KMS-11 (cell line): ENCODE results near the gene CNTRL.

Experiments
- H2AFZ ChIP-seq: fragments of 200-600 bp; sonication (generic); 2 replicates; pipeline ENCODE4 v1.6.1; 2016; ENCODE audit warnings: antibody characterized with exemption, mixed run types, low read depth
- H3K27ac ChIP-seq: fragments of 200-600 bp; sonication (generic); 2 replicates; pipeline ENCODE4 v1.6.1; 2016; ENCODE audit warnings: mild to moderate bottlenecking, mixed run types
- H3K27me3 ChIP-seq: fragments of 200-600 bp; sonication (generic); 2 replicates; pipeline ENCODE4 v1.6.1; 2017; ENCODE audit warnings: mild to moderate bottlenecking, low read depth, mixed run types, moderate library complexity; ENCODE audit not compliant: insufficient read depth
- H3K36me3 ChIP-seq: fragments of 200-600 bp; sonication (generic); 2 replicates; pipeline ENCODE4 v1.6.1; 2017; ENCODE audit warnings: mild to moderate bottlenecking, mixed run types; ENCODE audit not compliant: insufficient read depth
- H3K4me1 ChIP-seq: fragments of 200-600 bp; sonication (generic); 2 replicates; pipeline ENCODE4 v1.6.1; 2016; ENCODE audit warnings: mild to moderate bottlenecking, low read depth, mixed run types; ENCODE audit not compliant: poor library complexity, severe bottlenecking
- H3K4me2 ChIP-seq: fragments of 200-600 bp; sonication (generic); 2 replicates; pipeline ENCODE4 v1.7.0; 2016; ENCODE audit warnings: mild to moderate bottlenecking, mixed run types
- H3K4me3 ChIP-seq: fragments of 200-600 bp; sonication (generic); IDR thresholded peaks from 2 replicates; pipeline ENCODE4 v1.6.1; 2017; ENCODE audit warnings: low read depth, low read length, mixed read lengths; ENCODE audit not compliant: insufficient read depth
- H3K79me2 ChIP-seq: fragments of 200-600 bp; sonication (generic); 2 replicates; pipeline ENCODE4 v1.6.1; 2016; ENCODE audit warnings: low read depth, mixed run types; ENCODE audit not compliant: insufficient read depth
- H3K9ac ChIP-seq: fragments of 200-600 bp; sonication (generic); 2 replicates; pipeline ENCODE4 v1.6.1; 2016; ENCODE audit warnings: mild to moderate bottlenecking, mixed run types
- H4K20me1 ChIP-seq: fragments of 200-600 bp; sonication (generic); 2 replicates; pipeline ENCODE4 v1.6.1; 2016; ENCODE audit warnings: mild to moderate bottlenecking, mixed run types; ENCODE audit not compliant: insufficient read depth
- TF ChIP-seq, protein P1 (sequence below): fragments of 200-600 bp; sonication (generic); conservative IDR thresholded peaks from 2 replicates; pipeline ENCODE4 v1.6.1; 2017; ENCODE audit warnings: low read depth, mild to moderate bottlenecking, antibody characterized with exemption, low read length, moderate library complexity, mixed read lengths

Gene CNTRL

DNA sequence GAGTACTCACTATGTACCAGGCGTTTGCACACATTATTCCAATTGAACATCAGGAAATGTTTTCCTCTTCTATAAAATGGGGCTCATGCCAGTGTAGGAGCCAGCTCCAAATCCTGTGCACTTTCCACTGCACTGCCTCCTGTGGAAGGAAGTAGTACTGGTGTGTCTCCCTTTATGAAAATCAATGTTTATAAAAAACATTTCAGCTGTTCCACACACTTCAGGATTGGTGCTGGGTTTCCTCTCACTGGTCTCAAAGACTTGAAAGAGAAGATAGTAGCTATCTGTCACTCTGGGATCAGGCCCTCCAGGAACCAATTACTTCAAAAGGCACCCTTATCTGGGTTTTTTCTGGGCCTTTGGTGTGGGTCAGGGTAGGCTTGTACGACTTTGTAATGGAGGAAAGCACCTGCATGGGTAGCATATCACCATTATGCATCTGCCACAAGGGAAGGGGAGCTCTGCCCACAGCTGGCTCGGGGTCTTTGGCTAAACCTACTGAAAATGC lies 94.4 kb downstream of the CNTRL start:
- TF ChIP-seq, protein P1, sequence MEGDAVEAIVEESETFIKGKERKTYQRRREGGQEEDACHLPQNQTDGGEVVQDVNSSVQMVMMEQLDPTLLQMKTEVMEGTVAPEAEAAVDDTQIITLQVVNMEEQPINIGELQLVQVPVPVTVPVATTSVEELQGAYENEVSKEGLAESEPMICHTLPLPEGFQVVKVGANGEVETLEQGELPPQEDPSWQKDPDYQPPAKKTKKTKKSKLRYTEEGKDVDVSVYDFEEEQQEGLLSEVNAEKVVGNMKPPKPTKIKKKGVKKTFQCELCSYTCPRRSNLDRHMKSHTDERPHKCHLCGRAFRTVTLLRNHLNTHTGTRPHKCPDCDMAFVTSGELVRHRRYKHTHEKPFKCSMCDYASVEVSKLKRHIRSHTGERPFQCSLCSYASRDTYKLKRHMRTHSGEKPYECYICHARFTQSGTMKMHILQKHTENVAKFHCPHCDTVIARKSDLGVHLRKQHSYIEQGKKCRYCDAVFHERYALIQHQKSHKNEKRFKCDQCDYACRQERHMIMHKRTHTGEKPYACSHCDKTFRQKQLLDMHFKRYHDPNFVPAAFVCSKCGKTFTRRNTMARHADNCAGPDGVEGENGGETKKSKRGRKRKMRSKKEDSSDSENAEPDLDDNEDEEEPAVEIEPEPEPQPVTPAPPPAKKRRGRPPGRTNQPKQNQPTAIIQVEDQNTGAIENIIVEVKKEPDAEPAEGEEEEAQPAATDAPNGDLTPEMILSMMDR, result peak; percentile 66
- H2AFZ ChIP-seq, result no peak overlapping the region
- no peak overlapping the region for H3K27ac ChIP-seq
- H3K4me1 ChIP-seq, result no peaks in the 10 kb centered on the region
- H3K79me2 ChIP-seq, result no peaks in the 10 kb centered on the region
- no peak overlapping the region for H3K4me3 ChIP-seq
- no peaks in the 10 kb centered on the region; the same call in 1 of the 2 replicates for H3K36me3 ChIP-seq
- no peak overlapping the region for H3K4me2 ChIP-seq
- no peaks in the 10 kb centered on the region for H3K27me3 ChIP-seq
- H3K9ac ChIP-seq, result no peak overlapping the region
- H4K20me1 ChIP-seq, result no peaks in the 10 kb centered on the region

DNA sequence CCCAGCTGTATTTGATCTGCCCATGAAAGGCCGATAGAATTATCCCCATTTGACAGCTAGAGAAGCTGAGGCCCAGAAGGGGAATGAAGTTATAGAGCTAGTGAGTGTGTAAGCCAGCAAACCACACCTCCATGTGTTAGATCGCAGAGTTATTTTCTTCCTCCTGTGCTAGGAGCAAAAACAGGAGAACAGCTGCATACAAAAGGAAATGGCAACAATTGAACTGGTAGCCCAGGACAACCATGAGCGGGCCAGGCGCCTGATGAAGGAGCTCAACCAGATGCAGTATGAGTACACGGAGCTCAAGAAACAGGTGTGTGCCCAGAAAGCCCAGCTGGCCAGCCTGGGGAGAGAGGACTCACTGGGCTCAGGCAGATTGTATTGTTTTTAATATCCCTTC lies 96.5 kb downstream of the CNTRL start:
- Histone ChIP-seq H3K36me3 (no peaks in the 10 kb centered on the region; the same call in 1 of the 2 replicates), H3K27ac (no peak overlapping the region)

DNA sequence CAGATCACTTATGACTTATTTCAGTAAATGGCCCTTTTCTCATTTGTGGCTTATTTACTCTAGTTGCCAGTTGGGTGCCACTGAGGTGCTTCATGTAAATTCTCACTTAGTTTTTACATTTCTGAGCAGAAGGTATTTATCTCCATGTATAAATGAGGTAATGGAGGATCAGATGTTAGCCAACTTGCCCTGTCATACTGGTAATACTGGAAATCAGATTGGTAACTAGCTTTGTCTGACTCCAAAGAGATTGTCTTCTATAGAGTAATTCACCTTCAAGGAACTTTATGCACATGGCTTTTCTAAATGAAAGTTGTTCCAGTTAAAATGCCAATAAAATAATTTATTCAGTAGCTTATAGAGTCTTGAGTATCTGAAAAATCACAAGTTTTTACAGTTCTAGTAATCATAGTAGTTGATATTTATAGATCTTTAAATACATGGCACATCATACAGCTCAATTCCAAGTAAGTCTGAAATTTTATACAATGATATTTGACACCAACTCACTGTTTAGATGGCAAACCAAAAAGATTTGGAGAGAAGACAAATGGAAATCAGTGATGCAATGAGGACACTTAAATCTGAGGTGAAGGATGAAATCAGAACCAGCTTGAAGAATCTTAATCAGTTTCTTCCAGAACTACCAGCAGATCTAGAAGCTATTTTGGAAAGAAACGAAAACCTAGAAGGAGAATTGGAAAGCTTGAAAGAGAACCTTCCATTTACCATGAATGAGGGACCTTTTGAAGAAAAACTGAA lies 98.2 kb downstream of the CNTRL start:
- Histone ChIP-seq H3K79me2 (no peaks in the 10 kb centered on the region), H3K4me1 (no peaks in the 10 kb centered on the region), H3K4me3 (no peak overlapping the region), H3K27ac (no peak overlapping the region), H3K4me2 (no peak overlapping the region), H3K36me3 (no peaks in the 10 kb centered on the region; the same call in 1 of the 2 replicates), H4K20me1 (no peaks in the 10 kb centered on the region), H3K27me3 (no peaks in the 10 kb centered on the region), H3K9ac (no peak overlapping the region), H2AFZ (no peak overlapping the region)
- TF ChIP-seq, protein P1, result no peak

More for the DNA sequence above, 96.5 kb downstream of the CNTRL start:
- Histone ChIP-seq H4K20me1 (no peaks in the 10 kb centered on the region), H3K79me2 (no peaks in the 10 kb centered on the region), H3K27me3 (no peaks in the 10 kb centered on the region), H3K4me1 (no peaks in the 10 kb centered on the region), H3K4me2 (no peak overlapping the region), H3K9ac (no peak overlapping the region), H2AFZ (no peak overlapping the region), H3K4me3 (no peak overlapping the region)
- TF ChIP-seq, protein P1, result no peak

DNA sequence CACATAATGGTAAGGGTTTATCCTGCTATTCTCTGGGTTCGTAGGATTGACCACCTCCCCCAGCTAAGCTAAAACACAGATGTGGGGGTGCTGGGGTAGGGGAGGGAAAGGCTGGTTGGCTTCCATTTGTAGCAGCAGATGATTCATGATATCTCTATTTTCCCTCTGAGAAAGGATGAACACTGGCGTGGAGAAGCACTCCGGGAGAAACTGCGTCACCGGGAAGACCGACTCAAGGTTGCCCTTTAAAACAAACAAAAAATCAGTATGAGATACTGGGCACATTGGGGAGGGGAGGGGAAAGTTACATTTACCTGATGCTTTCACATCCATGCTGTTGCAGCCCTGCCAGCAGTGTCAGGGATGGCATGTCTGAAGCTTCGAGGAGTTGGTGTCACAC lies 98.7 kb downstream of the CNTRL start:
- TF ChIP-seq, protein P1, result no peak
- Histone ChIP-seq H3K4me3 (no peak overlapping the region), H3K27ac (no peak overlapping the region), H3K4me1 (no peaks in the 10 kb centered on the region), H3K27me3 (no peaks in the 10 kb centered on the region), H3K79me2 (no peaks in the 10 kb centered on the region), H3K4me2 (no peak overlapping the region), H2AFZ (no peak overlapping the region), H4K20me1 (no peaks in the 10 kb centered on the region), H3K9ac (no peak overlapping the region), H3K36me3 (no peaks in the 10 kb centered on the region; the same call in 1 of the 2 replicates)
